Activated CD8-positive, alpha-beta memory T cell treated with anti-CD3 and anti-CD28 coated beads for 36 hours (primary cell): ENCODE data around the gene WFS1. TPM values are rescaled to one million over a fixed set of nuclear protein-coding genes. Genes with fewer than 3 reads are reported as not detected.

Source experiments
- CTCF ChIA-PET: fragments of 350-600 bp; sonication (Branson Sonifier 250); formaldehyde crosslinking; loops from one replicate; lab custom pipeline; 2021; ENCODE audit warnings: antibody characterized with exemption; lab: Charles Lee
- POLR2A ChIA-PET: fragments of 350-600 bp; sonication (Branson Sonifier 250); formaldehyde crosslinking; loops from one replicate; lab custom pipeline; 2021; ENCODE audit warnings: antibody characterized with exemption; lab: Charles Lee
- total RNA-seq, 2 experiments: library from RNA; stranded (reverse); gene quantifications; one replicate each; pipeline ENCODE4 v1.2.3, GENCODE V29; 2021

Gene WFS1
- total RNA-seq, 2 experiments from 2014 or later, result 3.9 to 4.9 TPM

GRCh38 chr4:6306299-6306698 is 36.6 kb downstream of the WFS1 start:
- ChIA-PET POLR2A (no interaction called here), CTCF (interaction anchor here (0.8 kb wide), 1 partner anchor 26 kb away, joined by 3 read pairs; no protein-coding TSS in a partner anchor)

- CTCF ChIA-PET, result no interaction called here
Measured at GRCh38 chr4:6307230-6307629, 37.6 kb downstream of the WFS1 start.

DNA sequence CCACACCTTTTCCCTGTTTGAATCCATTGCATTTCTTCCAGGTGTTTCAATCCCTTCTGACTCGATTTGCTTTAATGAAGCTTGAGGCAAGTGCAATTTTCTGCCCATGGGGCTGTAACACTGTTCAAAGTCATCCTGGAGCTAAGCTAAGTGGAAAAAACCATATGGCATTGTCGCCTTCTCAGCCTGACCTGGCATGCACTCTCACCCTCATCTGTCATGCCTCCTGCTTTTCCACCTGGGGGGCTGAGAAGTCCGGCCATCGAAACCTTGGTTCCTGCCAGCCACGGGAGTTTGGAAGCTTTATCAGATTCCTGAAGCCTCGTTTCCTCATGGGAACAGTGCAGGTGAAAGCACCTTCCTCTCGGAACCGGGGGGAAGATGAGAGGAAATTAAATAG is 38.2 kb downstream of the WFS1 start:
- CTCF ChIA-PET, result interaction anchor here (1.2 kb wide), 1 partner anchor 239 kb away, joined by 3 read pairs; no protein-coding TSS in a partner anchor
- POLR2A ChIA-PET, result no interaction called here

More at GRCh38 chr4:6307230-6307629, 37.6 kb downstream of the WFS1 start:
- POLR2A ChIA-PET, result no interaction called here

- CTCF ChIA-PET, result interaction anchor here (1.2 to 1.4 kb wide), 3 partner anchors 19 to 238 kb away, joined by 3 to 5 read pairs (median 3); no protein-coding TSS in a partner anchor
- POLR2A ChIA-PET, result interaction anchor here (0.6 kb wide), 1 partner anchor 347 kb away, joined by 6 read pairs; no protein-coding TSS in a partner anchor
Measured at GRCh38 chr4:6308899-6309643, 39.4 kb downstream of the WFS1 start.

- ChIA-PET CTCF (interaction anchor here (1.2 to 1.4 kb wide), 2 partner anchors 18 to 59 kb away, joined by 3 to 5 read pairs; no protein-coding TSS in a partner anchor), POLR2A (no interaction called here)
Measured at GRCh38 chr4:6309777-6310176, 40.1 kb downstream of the WFS1 start.

GRCh38 chr4:6313216-6313615 is 43.6 kb downstream of the WFS1 start:
- POLR2A ChIA-PET, result no interaction called here
- CTCF ChIA-PET, result interaction anchor here (1.3 kb wide), 1 partner anchor 14 kb away, joined by 4 read pairs; no protein-coding TSS in a partner anchor

DNA sequence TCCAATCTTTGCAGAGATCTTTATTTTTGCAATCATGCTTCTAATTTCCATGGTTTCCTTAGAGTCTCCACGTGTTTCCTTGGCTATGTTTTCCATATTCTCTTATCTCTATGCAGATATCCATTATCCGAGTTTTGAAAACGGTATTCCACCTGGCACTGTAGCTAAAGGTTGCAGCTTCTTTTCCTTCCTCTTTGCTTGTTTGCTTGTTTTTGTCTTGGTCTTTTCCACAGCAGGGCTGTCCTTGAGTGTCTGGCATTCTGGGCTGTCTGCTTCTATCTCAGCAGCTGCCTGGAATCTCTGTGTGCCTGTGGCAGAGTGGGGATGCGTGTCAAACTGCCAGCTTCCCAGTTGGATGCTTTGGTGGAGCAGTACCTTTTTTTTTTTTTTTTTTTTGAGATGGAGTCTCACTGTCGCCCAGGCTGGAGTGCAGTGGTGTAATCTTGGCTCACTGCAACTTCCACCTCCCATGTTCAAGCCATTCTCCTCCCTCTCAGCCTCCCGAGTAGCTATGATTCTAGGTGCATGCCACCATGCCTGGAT is 46.9 kb downstream of the WFS1 start:
- ChIA-PET CTCF (no interaction called here), POLR2A (no interaction called here)

- CTCF ChIA-PET, result interaction anchor here (1.3 kb wide), 1 partner anchor 9 kb away, joined by 4 read pairs; no protein-coding TSS in a partner anchor
- POLR2A ChIA-PET, result no interaction called here
Measured at GRCh38 chr4:6318206-6318605, 48.6 kb downstream of the WFS1 start.

- ChIA-PET POLR2A (no interaction called here), CTCF (interaction anchor here (0.8 to 1.8 kb wide), 4 partner anchors 8 to 321 kb away, joined by 3 to 4 read pairs (median 4); no protein-coding TSS in a partner anchor)
Measured at GRCh38 chr4:6319530-6320150, 50.0 kb downstream of the WFS1 start.

DNA sequence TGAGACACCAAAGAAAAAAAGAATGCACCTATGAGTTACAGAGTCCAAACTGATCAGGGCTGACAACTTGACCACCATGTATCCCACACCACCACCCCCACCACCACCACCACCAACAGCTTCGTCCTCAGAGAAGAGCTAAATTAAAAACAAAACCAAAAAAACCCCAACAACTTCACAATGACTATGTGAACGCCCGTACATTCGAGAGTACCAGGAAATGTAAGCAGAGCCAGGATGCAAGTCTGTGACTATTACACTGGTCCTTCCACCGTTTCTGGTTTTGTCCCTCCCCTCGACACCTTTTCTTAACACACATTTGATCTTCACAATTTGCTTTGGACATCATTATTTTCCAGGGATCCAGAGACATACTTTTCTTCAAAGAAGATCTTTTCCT is 51.0 kb downstream of the WFS1 start:
- POLR2A ChIA-PET, result no interaction called here
- CTCF ChIA-PET, result interaction anchor here (0.8 to 1.7 kb wide), 2 partner anchors 11 to 322 kb away, joined by 3 to 4 read pairs; no protein-coding TSS in a partner anchor

GRCh38 chr4:6321361-6321760 is 51.7 kb downstream of the WFS1 start:
- ChIA-PET POLR2A (no interaction called here), CTCF (no interaction called here)

- POLR2A ChIA-PET, result no interaction called here
- CTCF ChIA-PET, result interaction anchor here (12.4 kb wide), 1 partner anchor 72 kb away, joined by 177 read pairs; no protein-coding TSS in a partner anchor
Measured at GRCh38 chr4:6322067-6322760, 52.6 kb downstream of the WFS1 start.

- ChIA-PET CTCF (interaction anchor here (12.4 kb wide), 1 partner anchor 73 kb away, joined by 177 read pairs; no protein-coding TSS in a partner anchor), POLR2A (no interaction called here)
Measured at GRCh38 chr4:6322761-6323566, 53.3 kb downstream of the WFS1 start.

GRCh38 chr4:6324461-6324998 is 54.9 kb downstream of the WFS1 start:
- ChIA-PET CTCF (interaction anchor here (12.4 kb wide), 1 partner anchor 75 kb away, joined by 177 read pairs; no protein-coding TSS in a partner anchor), POLR2A (no interaction called here)

- ChIA-PET POLR2A (no interaction called here), CTCF (interaction anchor here (12.4 kb wide), 1 partner anchor 75 kb away, joined by 177 read pairs; no protein-coding TSS in a partner anchor)
Measured at GRCh38 chr4:6324999-6325787, 55.5 kb downstream of the WFS1 start.

DNA sequence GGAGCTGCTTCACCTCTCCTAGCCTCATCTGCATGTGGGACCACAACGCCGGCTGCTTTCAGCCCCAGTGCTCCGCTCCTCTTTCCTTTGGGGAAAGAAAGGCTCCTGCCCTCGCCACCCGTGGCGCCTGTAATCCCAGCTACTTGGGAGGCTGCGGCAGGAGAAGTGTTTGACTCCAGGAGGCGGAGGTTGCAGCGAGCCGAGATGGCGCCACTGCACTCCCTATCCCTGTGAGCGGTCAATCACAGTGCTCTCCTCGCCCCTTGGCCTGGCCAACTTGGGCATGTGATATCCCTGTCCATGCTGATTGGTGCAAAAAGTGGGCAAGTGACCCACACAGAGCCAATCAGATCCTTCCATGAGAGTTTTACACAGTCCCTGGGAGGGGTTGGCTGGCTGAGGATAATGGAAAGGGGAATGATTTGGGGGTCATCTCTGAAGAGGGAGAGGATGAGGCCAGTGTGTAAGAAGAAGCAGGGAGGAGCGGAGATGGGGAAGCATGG is 56.2 kb downstream of the WFS1 start:
- ChIA-PET POLR2A (no interaction called here), CTCF (interaction anchor here (12.4 kb wide), 1 partner anchor 76 kb away, joined by 177 read pairs; no protein-coding TSS in a partner anchor)
